OCI-LY1 (cell line): Measurements from ENCODE around the gene ESR1.

Experiments used
- H2AFZ ChIP-seq: fragments of 200-600 bp; sonication (generic), shearing (Covaris generic); 2 replicates; pipeline ENCODE4 v1.6.0; 2014; ENCODE audit warnings: antibody characterized with exemption, mild to moderate bottlenecking, low read length
- H3F3A ChIP-seq: fragments of 200-600 bp; sonication (generic), shearing (Covaris generic); 2 replicates; pipeline ENCODE4 v1.6.0; 2014; ENCODE audit warnings: mild to moderate bottlenecking, antibody characterized with exemption, low read length, moderate library complexity; ENCODE audit not compliant: insufficient read depth
- H3K27ac ChIP-seq: fragments of 200-600 bp; sonication (generic); 2 replicates; pipeline ENCODE4 v1.5.1; 2014; ENCODE audit warnings: low read length, mixed run types, mild to moderate bottlenecking, low read depth; ENCODE audit not compliant: poor library complexity, severe bottlenecking
- H3K27me3 ChIP-seq: fragments of 200-600 bp; sonication (generic); 2 replicates; pipeline ENCODE4 v1.6.0; 2014; ENCODE audit warnings: antibody characterized with exemption, mild to moderate bottlenecking, low read length, moderate library complexity; ENCODE audit not compliant: insufficient read depth
- H3K36me3 ChIP-seq: fragments of 200-600 bp; sonication (generic); 2 replicates; pipeline ENCODE4 v1.6.1; 2014; ENCODE audit warnings: mild to moderate bottlenecking, antibody characterized with exemption, low read length, moderate library complexity, mixed read lengths; ENCODE audit not compliant: insufficient read depth
- H3K4me1 ChIP-seq: fragments of 200-600 bp; sonication (generic); 2 replicates; pipeline ENCODE4 v1.5.1; 2014; ENCODE audit warnings: mild to moderate bottlenecking, low read length, moderate library complexity; ENCODE audit not compliant: insufficient read depth, severe bottlenecking
- H3K4me2 ChIP-seq: fragments of 200-600 bp; sonication (generic), shearing (Covaris generic); 2 replicates; pipeline ENCODE4 v1.6.1; 2014; ENCODE audit warnings: low read length
- H3K4me3 ChIP-seq: fragments of 200-600 bp; sonication (generic); 2 replicates; pipeline ENCODE4 v1.5.1; 2014; ENCODE audit warnings: low read length, low read depth, mild to moderate bottlenecking, mixed read lengths; ENCODE audit not compliant: poor library complexity, severe bottlenecking
- H3K79me2 ChIP-seq: fragments of 200-600 bp; shearing (Covaris generic); 2 replicates; pipeline ENCODE4 v1.6.1; 2016; ENCODE audit warnings: mixed run types, low read length, mixed read lengths; ENCODE audit not compliant: insufficient read depth
- H3K9ac ChIP-seq: fragments of 200-600 bp; sonication (generic), shearing (Covaris generic); 2 replicates; pipeline ENCODE4 v1.6.1; 2014; ENCODE audit warnings: mild to moderate bottlenecking, low read length, mixed read lengths
- H3K9me2 ChIP-seq: fragments of 200-600 bp; sonication (generic), shearing (Covaris generic); 2 replicates; pipeline ENCODE4 v1.6.1; 2014; ENCODE audit warnings: low read depth, mild to moderate bottlenecking, low read length, mixed read lengths
- H3K9me3 ChIP-seq: fragments of 200-600 bp; shearing (Covaris generic); 2 replicates; pipeline ENCODE4 v1.6.1; 2014; ENCODE audit warnings: low read length, mixed read lengths
- H4K20me1 ChIP-seq: fragments of 200-600 bp; sonication (generic), shearing (Covaris generic); 2 replicates; pipeline ENCODE4 v1.6.0; 2016; ENCODE audit warnings: mild to moderate bottlenecking, low read length; ENCODE audit not compliant: insufficient read depth
- CTCF ChIP-seq: fragments of 200-600 bp; sonication (generic), shearing (Covaris generic); IDR thresholded peaks from 2 replicates; pipeline ENCODE4 v1.5.1; 2017; ENCODE audit warnings: mild to moderate bottlenecking, antibody characterized with exemption, low read length, moderate library complexity, mixed read lengths
- EZH2 ChIP-seq: fragments of 200-600 bp; sonication (generic), shearing (Covaris generic); IDR thresholded peaks from 2 replicates; pipeline ENCODE4 v1.8.0; 2017; ENCODE audit warnings: borderline replicate concordance, mixed run types, mild to moderate bottlenecking, antibody characterized with exemption, low read length, moderate library complexity, mixed read lengths

The ESR1 gene

GRCh38 chr6:152099446-152100182 lies 292.1 kb downstream of the ESR1 start:
- TF ChIP-seq CTCF (no peak), EZH2 (no peak)
- no peaks in the 10 kb centered on the region for H4K20me1 ChIP-seq
- H3K4me3 ChIP-seq: no peak overlapping the region
- H2AFZ ChIP-seq: no peak overlapping the region
- H3K9ac ChIP-seq: no peak overlapping the region
- H3K9me2 ChIP-seq: no peaks in the 10 kb centered on the region
- no peaks in the 10 kb centered on the region for H3K79me2 ChIP-seq
- no peaks in the 10 kb centered on the region for H3K4me1 ChIP-seq
- H3K36me3 ChIP-seq: no peaks in the 10 kb centered on the region
- H3K27ac ChIP-seq: no peak overlapping the region
- H3K9me3 ChIP-seq: no peaks in the 10 kb centered on the region
- H3K4me2 ChIP-seq: no peak overlapping the region
- no peaks in the 10 kb centered on the region for H3K27me3 ChIP-seq
- H3F3A ChIP-seq: no peaks in the 10 kb centered on the region

- Histone ChIP-seq H3K4me1 (no peaks in the 10 kb centered on the region), H2AFZ (no peak overlapping the region), H3K4me3 (no peak overlapping the region), H3K36me3 (no peaks in the 10 kb centered on the region), H3K9me2 (no peaks in the 10 kb centered on the region), H3K9me3 (no peaks in the 10 kb centered on the region), H3K4me2 (no peak overlapping the region), H3K27ac (no peak overlapping the region), H4K20me1 (no peaks in the 10 kb centered on the region), H3K27me3 (no peaks in the 10 kb centered on the region), H3K9ac (no peak overlapping the region), H3K79me2 (no peaks in the 10 kb centered on the region), H3F3A (no peaks in the 10 kb centered on the region)
- TF ChIP-seq EZH2: no peak
- no peak for TF ChIP-seq CTCF
Observed at GRCh38 chr6:152100183-152100618, 292.7 kb downstream of the ESR1 start.

- TF ChIP-seq CTCF (no peak), EZH2 (no peak)
Observed at GRCh38 chr6:152107973-152108372, 300.5 kb downstream of the ESR1 start.

More at GRCh38 chr6:152107973-152108372, 300.5 kb downstream of the ESR1 start:
- Histone ChIP-seq H3K27ac (no peak overlapping the region), H3F3A (no peaks in the 10 kb centered on the region), H3K27me3 (no peaks in the 10 kb centered on the region), H3K9me2 (no peaks in the 10 kb centered on the region), H3K9ac (no peak overlapping the region), H3K4me3 (no peak overlapping the region), H3K4me1 (no peaks in the 10 kb centered on the region), H2AFZ (no peak overlapping the region), H4K20me1 (no peaks in the 10 kb centered on the region), H3K79me2 (no peaks in the 10 kb centered on the region), H3K4me2 (no peak overlapping the region), H3K36me3 (no peaks in the 10 kb centered on the region), H3K9me3 (no peaks in the 10 kb centered on the region)
